HEK293 (cell line): Measurements from ENCODE around the gene SLC2A9.

ENCODE experiments used
- CTCF ChIA-PET: fragments of 350-600 bp; formaldehyde crosslinking; extraction: SDS; loops from one replicate; lab custom pipeline; 2021; ENCODE audit warnings: antibody characterized with exemption; lab: Yijun Ruan, JAX
- POLR2A ChIA-PET: fragments of 300-600 bp; formaldehyde crosslinking; extraction: SDS; loops from one replicate; lab custom pipeline; 2020; ENCODE audit warnings: antibody characterized with exemption, inconsistent platforms; lab: Yijun Ruan, JAX
- H3K27ac ChIP-seq: fragments of 200-500 bp; sonication (Bioruptor generic); 2 replicates; pipeline ENCODE4 v1.5.1; 2014; ENCODE audit warnings: low read depth, low read length, control low read depth, inconsistent platforms; ENCODE audit errors: extremely low read depth
- H3K36me3 ChIP-seq, 2 experiments: fragments of 200-500 bp in 1 of 2; sonication (Bioruptor generic) in 1 of 2; 1 replicate in 1 of 2; 2 replicates in 1 of 2; pipeline ENCODE4 v1.5.1; 2014 to 2017; ENCODE audit warnings: inconsistent platforms in 2 of 2, low read length in 2 of 2; ENCODE audit not compliant: control insufficient read depth in 2 of 2, insufficient read depth in 1 of 2
- H3K4me1 ChIP-seq: fragments of 200-500 bp; sonication (Bioruptor generic); 2 replicates; pipeline ENCODE4 v1.5.1; 2014; ENCODE audit warnings: mild to moderate bottlenecking, low read length, inconsistent platforms; ENCODE audit not compliant: control insufficient read depth, insufficient read depth
- H3K4me3 ChIP-seq: 2 replicates; pipeline ENCODE4 v1.5.1; 2011; ENCODE audit warnings: low read depth, mild to moderate bottlenecking, control low read depth, low read length, moderate library complexity
- H3K9me3 ChIP-seq: fragments of 200-500 bp; sonication (Bioruptor generic); 2 replicates; pipeline ENCODE4 v1.5.1; 2014; ENCODE audit warnings: low read depth, low read length, inconsistent platforms; ENCODE audit not compliant: control insufficient read depth, insufficient read depth
- FEZF1 ChIP-seq: fragments of 450-650 bp; formaldehyde crosslinking; IDR thresholded peaks from 2 replicates; pipeline ENCODE4 v1.5.1; 2016; ENCODE audit warnings: missing biosample characterization, missing genetic modification characterization
- GLI2 ChIP-seq: fragments of 450-650 bp; formaldehyde crosslinking; IDR thresholded peaks from 2 replicates; pipeline ENCODE4; 2017; ENCODE audit warnings: missing biosample characterization, missing genetic modification characterization, low read depth, borderline replicate concordance
- OVOL3 ChIP-seq: fragments of 450-650 bp; formaldehyde crosslinking; IDR thresholded peaks from 2 replicates; pipeline ENCODE4 v1.5.1; 2016; ENCODE audit warnings: missing biosample characterization, missing genetic modification characterization
- ZNF133 ChIP-seq: fragments of 450-650 bp; formaldehyde crosslinking; IDR thresholded peaks from 2 replicates; pipeline ENCODE4 v1.5.1; 2016; ENCODE audit warnings: missing biosample characterization, missing genetic modification characterization
- ZNF473 ChIP-seq: fragments of 450-650 bp; formaldehyde crosslinking; IDR thresholded peaks from 2 replicates; pipeline ENCODE4 v1.5.1; 2017; ENCODE audit warnings: missing biosample characterization, missing genetic modification characterization
- ZNF629 ChIP-seq: fragments of 450-650 bp; formaldehyde crosslinking; IDR thresholded peaks from 2 replicates; pipeline ENCODE4 v1.5.1; 2017; ENCODE audit warnings: missing biosample characterization, missing genetic modification characterization
- TF ChIP-seq, protein P1 (sequence below): fragments of 450-650 bp; formaldehyde crosslinking; IDR thresholded peaks from 2 replicates; pipeline ENCODE4 v1.5.1; 2017; ENCODE audit warnings: missing biosample characterization, missing genetic modification characterization
- TF ChIP-seq, protein P2 (sequence below): fragments of 450-650 bp; formaldehyde crosslinking; IDR thresholded peaks from 2 replicates; pipeline ENCODE4 v1.5.1; 2017; ENCODE audit warnings: missing biosample characterization, mild to moderate bottlenecking, missing genetic modification characterization, moderate library complexity
- TF ChIP-seq, protein P3 (sequence below): fragments of 450-650 bp; formaldehyde crosslinking; IDR thresholded peaks from 2 replicates; pipeline ENCODE4 v1.5.1; 2016; ENCODE audit warnings: missing biosample characterization, missing genetic modification characterization
- TF ChIP-seq, protein P4 (sequence below): fragments of 450-650 bp; formaldehyde crosslinking; IDR thresholded peaks from 2 replicates; pipeline ENCODE4 v1.5.1; 2017; ENCODE audit warnings: missing biosample characterization, missing genetic modification characterization

The SLC2A9 gene

DNA sequence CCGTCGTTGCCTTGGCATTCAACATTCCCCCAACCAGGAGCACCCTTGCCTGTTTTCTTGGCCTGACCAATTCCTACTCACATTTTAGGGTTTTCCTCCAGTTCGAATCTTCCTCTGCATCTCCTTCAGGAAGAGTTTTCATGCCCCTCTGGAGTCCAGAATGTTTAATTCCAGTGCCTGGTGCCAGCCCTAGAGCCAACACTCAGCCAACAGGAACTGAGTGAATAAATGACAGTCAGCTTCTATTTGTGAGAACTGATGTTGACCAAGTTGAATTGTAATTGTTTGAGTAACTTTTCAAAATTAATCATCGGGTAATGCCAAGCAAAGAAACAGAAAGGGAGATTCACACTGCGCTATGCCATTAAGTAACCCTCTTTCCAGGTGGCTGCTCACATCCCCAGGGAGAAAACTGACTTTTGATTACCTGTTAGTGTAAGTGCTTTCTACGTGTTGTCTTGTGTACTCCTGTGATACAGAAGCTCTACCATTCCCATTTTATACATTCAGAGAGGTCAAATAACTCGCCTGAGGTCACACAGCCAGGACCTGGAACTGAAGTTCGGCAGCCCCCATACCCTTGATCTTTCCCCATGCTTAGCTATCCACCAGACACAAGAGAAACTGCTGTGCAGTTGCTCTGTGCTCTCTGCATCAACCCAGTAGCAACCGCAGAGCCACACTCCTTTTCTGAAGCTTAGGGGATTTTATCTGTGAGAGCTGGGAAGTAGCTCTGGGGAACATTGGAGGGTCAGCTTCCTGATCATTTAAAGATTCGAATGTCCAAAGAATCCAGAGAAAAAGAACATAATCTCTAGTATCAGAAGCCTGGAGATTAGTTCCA lies 19.0 kb upstream of the SLC2A9 start:
- POLR2A ChIA-PET = no interaction called here
- no peak overlapping the region for H3K4me3 ChIP-seq
- H3K9me3 ChIP-seq = no peaks in the 10 kb centered on the region
- TF ChIP-seq FEZF1 (tag by site-specific recombination) = no peak
- no peak for TF ChIP-seq ZNF133 (tag by site-specific recombination)
- TF ChIP-seq ZNF629 (tag by site-specific recombination) = no peak
- no peaks in the 10 kb centered on the region for H3K4me1 ChIP-seq
- CTCF ChIA-PET = interaction anchor here (1.4 kb wide), 1 partner anchor 21 kb away, joined by 4 read pairs; no protein-coding TSS in a partner anchor
- H3K36me3 ChIP-seq = no peaks in the 10 kb centered on the region
- H3K27ac ChIP-seq = no peak overlapping the region

DNA sequence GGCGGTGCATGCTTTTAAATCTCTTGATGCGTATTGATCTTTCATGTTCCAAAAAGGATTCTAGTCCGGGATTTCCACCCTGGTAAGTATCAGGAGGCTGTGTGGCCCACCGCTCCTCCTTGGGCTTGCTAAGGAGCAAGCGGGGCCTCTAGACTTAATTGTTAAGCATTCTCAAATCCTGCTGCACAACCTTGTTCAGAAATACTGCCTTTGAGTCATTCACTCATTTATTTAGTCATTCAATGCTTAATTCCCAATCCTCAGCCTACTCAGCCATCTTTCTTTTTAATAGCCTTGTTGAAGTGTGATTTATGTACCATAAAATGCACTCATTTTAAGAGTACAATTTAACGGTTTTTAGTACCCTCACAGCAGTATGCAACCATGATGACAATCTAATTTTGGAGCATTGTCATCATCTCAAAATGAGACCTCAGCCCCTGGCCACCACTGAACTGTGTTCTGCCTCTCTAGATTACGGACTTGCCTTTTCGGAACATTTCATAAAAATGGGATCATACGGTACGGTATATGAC lies 15.6 kb upstream of the SLC2A9 start:
- Histone ChIP-seq H3K9me3 (no peaks in the 10 kb centered on the region), H3K4me1 (no peaks in the 10 kb centered on the region; the same call in 1 of the 2 replicates), H3K4me3 (no peak overlapping the region), H3K36me3 (no peaks in the 10 kb centered on the region), H3K27ac (no peak overlapping the region)
- POLR2A ChIA-PET = no interaction called here
- TF ChIP-seq ZNF629 (tag by site-specific recombination) (0 out of 2 replicates have a peak, but pooled peaks have one; percentile 33), ZNF473 (tag by site-specific recombination) (no peak), GLI2 (tag by site-specific recombination) (peak; percentile 44; the same call in 1 of the 2 replicates), OVOL3 (0 out of 2 replicates have a peak, but pooled peaks have one; percentile 32)
- TF ChIP-seq, protein P1, sequence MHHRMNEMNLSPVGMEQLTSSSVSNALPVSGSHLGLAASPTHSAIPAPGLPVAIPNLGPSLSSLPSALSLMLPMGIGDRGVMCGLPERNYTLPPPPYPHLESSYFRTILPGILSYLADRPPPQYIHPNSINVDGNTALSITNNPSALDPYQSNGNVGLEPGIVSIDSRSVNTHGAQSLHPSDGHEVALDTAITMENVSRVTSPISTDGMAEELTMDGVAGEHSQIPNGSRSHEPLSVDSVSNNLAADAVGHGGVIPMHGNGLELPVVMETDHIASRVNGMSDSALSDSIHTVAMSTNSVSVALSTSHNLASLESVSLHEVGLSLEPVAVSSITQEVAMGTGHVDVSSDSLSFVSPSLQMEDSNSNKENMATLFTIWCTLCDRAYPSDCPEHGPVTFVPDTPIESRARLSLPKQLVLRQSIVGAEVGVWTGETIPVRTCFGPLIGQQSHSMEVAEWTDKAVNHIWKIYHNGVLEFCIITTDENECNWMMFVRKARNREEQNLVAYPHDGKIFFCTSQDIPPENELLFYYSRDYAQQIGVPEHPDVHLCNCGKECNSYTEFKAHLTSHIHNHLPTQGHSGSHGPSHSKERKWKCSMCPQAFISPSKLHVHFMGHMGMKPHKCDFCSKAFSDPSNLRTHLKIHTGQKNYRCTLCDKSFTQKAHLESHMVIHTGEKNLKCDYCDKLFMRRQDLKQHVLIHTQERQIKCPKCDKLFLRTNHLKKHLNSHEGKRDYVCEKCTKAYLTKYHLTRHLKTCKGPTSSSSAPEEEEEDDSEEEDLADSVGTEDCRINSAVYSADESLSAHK (tag by site-specific recombination) = peak; percentile 90
- TF ChIP-seq, protein P2, sequence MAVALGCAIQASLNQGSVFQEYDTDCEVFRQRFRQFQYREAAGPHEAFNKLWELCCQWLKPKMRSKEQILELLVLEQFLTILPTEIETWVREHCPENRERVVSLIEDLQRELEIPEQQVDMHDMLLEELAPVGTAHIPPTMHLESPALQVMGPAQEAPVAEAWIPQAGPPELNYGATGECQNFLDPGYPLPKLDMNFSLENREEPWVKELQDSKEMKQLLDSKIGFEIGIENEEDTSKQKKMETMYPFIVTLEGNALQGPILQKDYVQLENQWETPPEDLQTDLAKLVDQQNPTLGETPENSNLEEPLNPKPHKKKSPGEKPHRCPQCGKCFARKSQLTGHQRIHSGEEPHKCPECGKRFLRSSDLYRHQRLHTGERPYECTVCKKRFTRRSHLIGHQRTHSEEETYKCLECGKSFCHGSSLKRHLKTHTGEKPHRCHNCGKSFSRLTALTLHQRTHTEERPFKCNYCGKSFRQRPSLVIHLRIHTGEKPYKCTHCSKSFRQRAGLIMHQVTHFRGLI (tag by site-specific recombination) = no peak
- TF ChIP-seq, protein P3, sequence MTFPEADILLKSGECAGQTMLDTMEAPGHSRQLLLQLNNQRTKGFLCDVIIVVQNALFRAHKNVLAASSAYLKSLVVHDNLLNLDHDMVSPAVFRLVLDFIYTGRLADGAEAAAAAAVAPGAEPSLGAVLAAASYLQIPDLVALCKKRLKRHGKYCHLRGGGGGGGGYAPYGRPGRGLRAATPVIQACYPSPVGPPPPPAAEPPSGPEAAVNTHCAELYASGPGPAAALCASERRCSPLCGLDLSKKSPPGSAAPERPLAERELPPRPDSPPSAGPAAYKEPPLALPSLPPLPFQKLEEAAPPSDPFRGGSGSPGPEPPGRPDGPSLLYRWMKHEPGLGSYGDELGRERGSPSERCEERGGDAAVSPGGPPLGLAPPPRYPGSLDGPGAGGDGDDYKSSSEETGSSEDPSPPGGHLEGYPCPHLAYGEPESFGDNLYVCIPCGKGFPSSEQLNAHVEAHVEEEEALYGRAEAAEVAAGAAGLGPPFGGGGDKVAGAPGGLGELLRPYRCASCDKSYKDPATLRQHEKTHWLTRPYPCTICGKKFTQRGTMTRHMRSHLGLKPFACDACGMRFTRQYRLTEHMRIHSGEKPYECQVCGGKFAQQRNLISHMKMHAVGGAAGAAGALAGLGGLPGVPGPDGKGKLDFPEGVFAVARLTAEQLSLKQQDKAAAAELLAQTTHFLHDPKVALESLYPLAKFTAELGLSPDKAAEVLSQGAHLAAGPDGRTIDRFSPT (tag by site-specific recombination) = peak; percentile 59; the same call in 1 of the 2 replicates
- TF ChIP-seq, protein P4, sequence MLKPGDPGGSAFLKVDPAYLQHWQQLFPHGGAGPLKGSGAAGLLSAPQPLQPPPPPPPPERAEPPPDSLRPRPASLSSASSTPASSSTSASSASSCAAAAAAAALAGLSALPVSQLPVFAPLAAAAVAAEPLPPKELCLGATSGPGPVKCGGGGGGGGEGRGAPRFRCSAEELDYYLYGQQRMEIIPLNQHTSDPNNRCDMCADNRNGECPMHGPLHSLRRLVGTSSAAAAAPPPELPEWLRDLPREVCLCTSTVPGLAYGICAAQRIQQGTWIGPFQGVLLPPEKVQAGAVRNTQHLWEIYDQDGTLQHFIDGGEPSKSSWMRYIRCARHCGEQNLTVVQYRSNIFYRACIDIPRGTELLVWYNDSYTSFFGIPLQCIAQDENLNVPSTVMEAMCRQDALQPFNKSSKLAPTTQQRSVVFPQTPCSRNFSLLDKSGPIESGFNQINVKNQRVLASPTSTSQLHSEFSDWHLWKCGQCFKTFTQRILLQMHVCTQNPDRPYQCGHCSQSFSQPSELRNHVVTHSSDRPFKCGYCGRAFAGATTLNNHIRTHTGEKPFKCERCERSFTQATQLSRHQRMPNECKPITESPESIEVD (tag by site-specific recombination) = peak; percentile 64; the same call in 1 of the 2 replicates
- CTCF ChIA-PET = interaction anchor here (0.7 kb wide), 1 partner anchor 34 kb away, joined by 3 read pairs; no protein-coding TSS in a partner anchor
